Esophagus muscularis mucosa (tissue), 4 donors: ENCODE results near the gene RAB33B.

Experiments
- CTCF ChIP-seq, 3 experiments: fragments of 200-600 bp in 2 of 3; fragments of 450-650 bp in 1 of 3; sonication (generic) in 2 of 3; IDR thresholded peaks; one replicate each; pipeline ENCODE4 v1.5.1; 2017 to 2019; ENCODE audit warnings: antibody characterized with exemption in 3 of 3, mild to moderate bottlenecking in 2 of 3, moderate library complexity in 1 of 3
- EP300 ChIP-seq: sonication (generic); formaldehyde crosslinking; IDR thresholded peaks from one replicate; pipeline ENCODE4 v1.6.1; 2017; ENCODE audit warnings: antibody characterized with exemption
- POLR2A ChIP-seq: fragments of 450-650 bp; IDR thresholded peaks from one replicate; pipeline ENCODE4 v1.6.1; 2017; ENCODE audit warnings: antibody characterized with exemption, moderate library complexity, mild to moderate bottlenecking, low read depth

- TF ChIP-seq POLR2A = no peak
- no peak for TF ChIP-seq CTCF (IDR thresholded peaks at IDR 0.05)
- no peak for TF ChIP-seq EP300
Observed at GRCh38 chr4:139472852-139473251, 18.9 kb downstream of the RAB33B start.
